ENCODE data around the gene NELFCD. TPM values are rescaled to one million over a fixed set of nuclear protein-coding genes. Genes with fewer than 3 reads are reported as not detected.

The NELFCD gene
- total RNA-seq, 1 experiment from 2014 or later = 88.2 TPM

DNA sequence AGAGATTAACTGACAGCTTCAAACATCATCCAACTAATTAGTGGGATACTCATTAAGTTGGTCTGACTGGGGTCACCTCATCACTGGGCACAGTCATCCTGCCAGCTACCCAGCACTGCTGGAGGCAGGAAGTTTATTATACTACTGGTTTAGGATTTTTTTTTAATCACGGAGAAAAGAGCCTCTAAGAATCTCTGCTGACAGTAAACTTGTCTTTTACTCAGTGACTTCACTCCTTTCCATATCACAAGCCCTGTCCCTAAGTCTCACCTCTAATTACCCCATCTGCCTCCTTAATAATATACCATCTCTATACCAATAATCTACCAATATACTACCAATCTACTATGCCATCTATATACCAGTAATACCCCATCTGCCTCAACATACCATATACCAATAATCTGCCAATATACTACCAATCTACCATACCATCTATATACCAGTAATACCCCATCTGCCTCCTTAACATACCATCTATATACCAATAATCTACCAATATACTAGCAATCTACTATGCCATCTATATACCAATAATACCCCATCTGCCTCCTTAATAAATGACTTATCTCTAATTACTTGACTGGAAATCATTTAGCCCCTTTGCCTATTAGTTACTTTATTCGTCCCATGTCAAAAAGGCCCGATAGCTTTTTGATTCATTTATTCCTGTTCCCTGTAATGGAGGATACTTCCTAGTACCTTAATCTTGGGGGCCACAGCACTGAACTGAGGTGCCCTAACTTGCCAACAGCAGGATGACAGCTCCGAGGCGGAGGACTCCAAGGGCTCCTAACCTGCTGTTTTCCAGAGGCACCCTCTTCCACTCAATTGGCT is 46.1 kb downstream of the NELFCD start:
- Histone ChIP-seq H3K4me1 (ENCODE audit: control insufficient read depth in 1 of 2, insufficient read depth in 2 of 2, low read length in 2 of 2) (peaks cover 5 to 10% of the 10 kb centered on the region in 2 experiments), H3K79me2 (ENCODE audit: insufficient read depth, low read length) (peaks cover 75% of the 10 kb centered on the region), H2AFZ (ENCODE audit: low read depth, low read length, poor library complexity, severe bottlenecking) (no peak overlapping the region), H3K4me3 (replicated peaks in 1 of 2; ENCODE audit: low read depth in 1 of 2, low read length in 2 of 2) (no peak overlapping the region), H3K27me3 (ENCODE audit: insufficient read depth, low read length) (no peaks in the 10 kb centered on the region), H4K20me1 (ENCODE audit: insufficient read depth) (peaks cover 30% of the 10 kb centered on the region; the same call in 1 of the 2 replicates), H3K4me2 (ENCODE audit: low read length) (no peak overlapping the region), H3K9me2 (ENCODE audit: insufficient read depth) (no peaks in the 10 kb centered on the region), H3K36me3 (ENCODE audit: control insufficient read depth in 1 of 2, insufficient read depth in 2 of 2, low read length in 2 of 2) (peaks cover 37 to 67% of the 10 kb centered on the region in 2 experiments), H3K27ac (ENCODE audit: low read depth, low read length) (no peak overlapping the region), H3K9me3 (ENCODE audit: control insufficient read depth in 1 of 2, insufficient read depth in 1 of 2, low read depth in 1 of 2, low read length in 2 of 2) (no peaks in the 10 kb centered on the region), H3K9ac (ENCODE audit: low read length) (no peak overlapping the region)
- POLR2A ChIA-PET = no interaction called here
- RAD21 ChIA-PET (ENCODE audit: low non-redundant PET in 1 of 2, low total read pairs in 2 of 2, uncharacterized antibody in 2 of 2, unreplicated experiment in 2 of 2) = no interaction called here
- ATAC-seq = no peak
- CTCF ChIA-PET = no interaction called here
- no peak for DNase-seq (ENCODE audit: low read depth, low spot score)
- no TSS peak for BruUV-seq (replicated peaks)
- TF ChIP-seq ZFX (IDR thresholded peaks at IDR 0.05) (no peak), CEBPB (IDR thresholded peaks at IDR 0.05; ENCODE audit: low read depth) (no peak), TCF7L2 (IDR thresholded peaks at IDR 0.05; ENCODE audit: borderline replicate concordance, extremely low read depth, insufficient read depth, insufficient read length) (no peak), EZH2 (IDR thresholded peaks at IDR 0.05) (no peak)
- TF ChIP-seq, protein P1, sequence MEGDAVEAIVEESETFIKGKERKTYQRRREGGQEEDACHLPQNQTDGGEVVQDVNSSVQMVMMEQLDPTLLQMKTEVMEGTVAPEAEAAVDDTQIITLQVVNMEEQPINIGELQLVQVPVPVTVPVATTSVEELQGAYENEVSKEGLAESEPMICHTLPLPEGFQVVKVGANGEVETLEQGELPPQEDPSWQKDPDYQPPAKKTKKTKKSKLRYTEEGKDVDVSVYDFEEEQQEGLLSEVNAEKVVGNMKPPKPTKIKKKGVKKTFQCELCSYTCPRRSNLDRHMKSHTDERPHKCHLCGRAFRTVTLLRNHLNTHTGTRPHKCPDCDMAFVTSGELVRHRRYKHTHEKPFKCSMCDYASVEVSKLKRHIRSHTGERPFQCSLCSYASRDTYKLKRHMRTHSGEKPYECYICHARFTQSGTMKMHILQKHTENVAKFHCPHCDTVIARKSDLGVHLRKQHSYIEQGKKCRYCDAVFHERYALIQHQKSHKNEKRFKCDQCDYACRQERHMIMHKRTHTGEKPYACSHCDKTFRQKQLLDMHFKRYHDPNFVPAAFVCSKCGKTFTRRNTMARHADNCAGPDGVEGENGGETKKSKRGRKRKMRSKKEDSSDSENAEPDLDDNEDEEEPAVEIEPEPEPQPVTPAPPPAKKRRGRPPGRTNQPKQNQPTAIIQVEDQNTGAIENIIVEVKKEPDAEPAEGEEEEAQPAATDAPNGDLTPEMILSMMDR (IDR thresholded peaks at IDR 0.05 in 2 of 3, conservative IDR thresholded peaks at IDR 0.05 in 1 of 3; ENCODE audit: borderline replicate concordance in 1 of 3, insufficient read depth in 1 of 3, low read depth in 2 of 3, low read length in 2 of 3) = no peak
- intact Hi-C loops (cut with micrococcal nuclease) = no loop called here

DNA sequence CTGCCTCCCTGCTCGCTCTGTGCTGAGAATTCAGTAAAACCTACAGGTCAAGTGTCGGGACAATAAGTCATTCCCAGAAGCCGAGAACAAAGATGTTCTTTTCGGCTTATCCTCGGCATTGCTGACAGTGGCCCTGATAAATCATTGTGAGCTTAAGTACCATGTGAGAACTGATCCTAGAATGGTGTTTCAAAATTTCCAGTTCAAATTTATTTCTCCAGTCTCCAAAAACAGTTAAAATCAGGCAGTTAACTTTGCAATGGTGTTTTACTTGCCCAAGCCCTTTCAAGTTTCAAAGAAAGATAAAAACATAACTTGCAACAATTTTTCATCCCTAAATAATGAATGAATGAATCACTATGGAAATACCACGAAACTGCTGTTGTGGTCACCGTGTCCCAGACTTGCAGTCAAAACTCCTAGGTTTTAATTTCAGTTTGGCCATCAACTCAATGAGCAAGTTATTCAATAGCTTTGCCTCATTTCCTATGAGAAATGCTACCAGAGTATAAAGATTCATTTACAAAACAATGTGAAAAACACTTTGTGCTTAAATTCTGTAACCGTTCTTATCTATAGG is 46.8 kb downstream of the NELFCD start:
- Histone ChIP-seq H3K9me2 (ENCODE audit: insufficient read depth) (no peaks in the 10 kb centered on the region), H3K27ac (ENCODE audit: low read depth, low read length) (no peak overlapping the region), H3K9me3 (ENCODE audit: control insufficient read depth in 1 of 2, insufficient read depth in 1 of 2, low read depth in 1 of 2, low read length in 2 of 2) (no peaks in the 10 kb centered on the region), H3K36me3 (ENCODE audit: control insufficient read depth in 1 of 2, insufficient read depth in 2 of 2, low read length in 2 of 2) (peaks cover 34 to 62% of the 10 kb centered on the region in 2 experiments), H3K4me3 (replicated peaks in 1 of 2; ENCODE audit: low read depth in 1 of 2, low read length in 2 of 2) (no peak overlapping the region), H3K79me2 (ENCODE audit: insufficient read depth, low read length) (peaks cover 75% of the 10 kb centered on the region), H3K4me1 (ENCODE audit: control insufficient read depth in 1 of 2, insufficient read depth in 2 of 2, low read length in 2 of 2) (peaks cover 5 to 14% of the 10 kb centered on the region in 2 experiments), H3K27me3 (ENCODE audit: insufficient read depth, low read length) (no peaks in the 10 kb centered on the region), H2AFZ (ENCODE audit: low read depth, low read length, poor library complexity, severe bottlenecking) (no peak overlapping the region), H3K4me2 (ENCODE audit: low read length) (no peak overlapping the region), H3K9ac (ENCODE audit: low read length) (no peak overlapping the region), H4K20me1 (ENCODE audit: insufficient read depth) (peaks cover 30% of the 10 kb centered on the region; the same call in 1 of the 2 replicates)
- intact Hi-C loops (cut with micrococcal nuclease) = no loop called here
- DNase-seq (ENCODE audit: low read depth, low spot score) = no peak
- ChIA-PET CTCF (no interaction called here), RAD21 (ENCODE audit: low non-redundant PET in 1 of 2, low total read pairs in 2 of 2, uncharacterized antibody in 2 of 2, unreplicated experiment in 2 of 2) (no interaction called here), POLR2A (no interaction called here)
- no peak for ATAC-seq
- BruUV-seq (replicated peaks) = no TSS peak
- TF ChIP-seq CBX3 (IDR thresholded peaks at IDR 0.05; ENCODE audit: low read depth) (no peak), ZNF274 (IDR thresholded peaks at IDR 0.05; ENCODE audit: low read depth, low read length) (no peak), SRF (IDR thresholded peaks at IDR 0.05; ENCODE audit: low read depth) (no peak), EZH2phosphoT487 (IDR thresholded peaks at IDR 0.05; ENCODE audit: borderline replicate concordance) (no peak), EZH2 (IDR thresholded peaks at IDR 0.05) (no peak)
- TF ChIP-seq, protein P1 (IDR thresholded peaks at IDR 0.05 in 2 of 3, conservative IDR thresholded peaks at IDR 0.05 in 1 of 3; ENCODE audit: borderline replicate concordance in 1 of 3, insufficient read depth in 1 of 3, low read depth in 2 of 3, low read length in 2 of 3) = no peak
